NCI-H187 treated with DMSO at 0.1 percent for 48 hours (cell line): ENCODE results near the gene SLC66A2.

Experiments
- DNase-seq: peaks from one replicate; lab custom pipeline; 2025; lab: John Stamatoyannopoulos, UW

The SLC66A2 gene

GRCh38 chr18:79919089-79919488 is 32.4 kb downstream of the SLC66A2 start:
- no peak for DNase-seq

DNA sequence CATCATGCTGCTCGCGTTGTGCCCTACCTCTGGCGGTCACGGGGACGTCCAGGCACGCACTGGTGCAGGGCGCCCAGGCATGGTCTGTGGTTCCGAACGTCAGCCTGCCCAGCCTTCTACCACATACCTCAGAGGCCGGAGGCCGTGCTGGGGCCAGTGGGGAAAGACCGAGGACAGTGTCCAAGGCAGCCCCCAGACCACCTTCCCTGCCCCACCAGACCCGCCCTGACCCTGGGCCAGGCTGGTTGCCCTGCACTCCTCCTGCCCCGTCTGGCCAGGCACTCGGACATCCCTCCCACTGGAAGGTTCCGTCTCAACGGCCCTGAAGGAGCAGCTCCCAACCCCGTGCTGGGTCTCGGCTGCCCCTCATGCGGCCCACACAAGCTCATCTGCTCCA is 32.8 kb downstream of the SLC66A2 start:
- no peak for DNase-seq

- DNase-seq = no peak
Measured at GRCh38 chr18:79917853-79918614, 33.4 kb downstream of the SLC66A2 start.

- DNase-seq = no peak
Measured at GRCh38 chr18:79917169-79917852, 34.1 kb downstream of the SLC66A2 start.

DNA sequence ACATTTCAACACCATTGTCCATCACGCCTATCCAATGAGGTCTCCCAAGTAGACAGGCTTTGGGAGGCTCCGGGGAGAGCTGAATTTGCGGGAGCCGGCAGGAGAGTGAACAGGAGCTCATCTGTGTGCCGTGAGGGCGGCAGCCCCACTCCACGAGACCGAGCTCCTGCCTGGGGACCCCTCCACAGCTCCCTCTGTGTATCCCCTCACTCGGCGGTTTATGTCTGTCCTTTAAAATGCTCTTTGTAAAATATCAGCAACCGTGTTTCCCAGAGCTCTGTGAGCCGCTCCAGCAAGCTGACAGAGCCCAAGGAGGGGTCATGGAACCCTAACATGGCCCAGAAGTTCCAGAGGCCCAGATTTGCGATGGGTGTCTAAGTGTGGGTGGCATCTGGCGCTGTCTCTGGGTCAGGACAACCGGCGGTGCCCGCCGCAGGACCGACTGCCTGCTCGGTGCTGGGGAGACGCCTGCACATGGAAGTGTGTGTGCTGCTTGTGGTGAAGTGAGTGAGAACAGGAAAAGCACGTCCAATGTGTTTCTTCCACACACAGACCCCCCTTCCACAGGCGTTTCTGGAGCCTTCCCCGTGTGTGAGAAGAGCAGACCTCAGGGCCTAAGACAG is 34.8 kb downstream of the SLC66A2 start:
- DNase-seq = no peak

DNA sequence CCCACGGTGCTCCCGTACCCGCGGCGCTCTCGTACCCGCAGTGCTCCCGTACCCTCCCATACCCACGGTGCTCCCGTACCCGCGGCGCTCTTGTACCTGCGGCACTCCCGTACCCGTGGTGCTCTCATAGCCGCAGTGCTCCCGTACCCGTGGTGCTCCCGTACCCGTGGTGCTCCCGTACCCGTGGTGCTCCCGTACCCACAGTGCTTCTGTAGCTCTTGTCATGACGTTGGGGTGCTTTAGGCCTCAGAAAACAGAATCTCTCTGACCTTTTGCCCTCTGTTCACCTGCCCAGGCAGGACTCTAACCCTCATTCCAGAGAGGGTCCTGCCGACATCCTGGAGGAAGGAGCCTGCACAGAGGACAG is 35.3 kb downstream of the SLC66A2 start:
- no peak for DNase-seq

- DNase-seq = no peak
Measured at GRCh38 chr18:79915161-79916127, 36.0 kb downstream of the SLC66A2 start.

DNA sequence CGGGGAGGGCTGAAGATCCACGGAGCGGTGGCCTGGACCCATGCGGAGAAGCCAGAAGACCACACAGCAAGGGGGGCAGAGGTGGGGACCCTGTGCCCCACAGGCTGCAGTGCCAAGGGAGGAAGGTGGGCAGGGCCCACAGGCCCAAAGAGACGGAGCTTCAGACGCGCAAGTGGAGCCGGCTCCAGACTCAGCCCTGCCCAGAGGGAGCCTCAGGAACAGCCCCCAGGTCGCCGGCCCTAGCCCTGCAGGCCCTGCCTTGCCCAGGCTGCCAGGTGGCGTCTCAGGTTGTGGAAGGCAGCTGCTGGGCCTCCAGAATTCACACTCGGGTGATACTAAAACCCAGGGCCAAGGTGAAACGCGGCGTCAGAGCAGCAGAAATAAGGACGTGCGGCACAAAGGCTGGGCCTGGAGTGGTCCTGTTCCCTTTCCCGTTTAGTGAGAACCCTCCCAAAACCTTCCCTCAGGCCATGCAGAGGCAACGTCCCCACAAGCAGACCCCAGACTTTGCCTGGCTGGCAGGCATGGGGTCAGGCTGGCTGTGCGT is 36.8 kb downstream of the SLC66A2 start:
- no peak for DNase-seq

GRCh38 chr18:79912994-79913831 is 38.2 kb downstream of the SLC66A2 start:
- no peak for DNase-seq

- no peak for DNase-seq
Measured at GRCh38 chr18:79912409-79912991, 39.0 kb downstream of the SLC66A2 start.

DNA sequence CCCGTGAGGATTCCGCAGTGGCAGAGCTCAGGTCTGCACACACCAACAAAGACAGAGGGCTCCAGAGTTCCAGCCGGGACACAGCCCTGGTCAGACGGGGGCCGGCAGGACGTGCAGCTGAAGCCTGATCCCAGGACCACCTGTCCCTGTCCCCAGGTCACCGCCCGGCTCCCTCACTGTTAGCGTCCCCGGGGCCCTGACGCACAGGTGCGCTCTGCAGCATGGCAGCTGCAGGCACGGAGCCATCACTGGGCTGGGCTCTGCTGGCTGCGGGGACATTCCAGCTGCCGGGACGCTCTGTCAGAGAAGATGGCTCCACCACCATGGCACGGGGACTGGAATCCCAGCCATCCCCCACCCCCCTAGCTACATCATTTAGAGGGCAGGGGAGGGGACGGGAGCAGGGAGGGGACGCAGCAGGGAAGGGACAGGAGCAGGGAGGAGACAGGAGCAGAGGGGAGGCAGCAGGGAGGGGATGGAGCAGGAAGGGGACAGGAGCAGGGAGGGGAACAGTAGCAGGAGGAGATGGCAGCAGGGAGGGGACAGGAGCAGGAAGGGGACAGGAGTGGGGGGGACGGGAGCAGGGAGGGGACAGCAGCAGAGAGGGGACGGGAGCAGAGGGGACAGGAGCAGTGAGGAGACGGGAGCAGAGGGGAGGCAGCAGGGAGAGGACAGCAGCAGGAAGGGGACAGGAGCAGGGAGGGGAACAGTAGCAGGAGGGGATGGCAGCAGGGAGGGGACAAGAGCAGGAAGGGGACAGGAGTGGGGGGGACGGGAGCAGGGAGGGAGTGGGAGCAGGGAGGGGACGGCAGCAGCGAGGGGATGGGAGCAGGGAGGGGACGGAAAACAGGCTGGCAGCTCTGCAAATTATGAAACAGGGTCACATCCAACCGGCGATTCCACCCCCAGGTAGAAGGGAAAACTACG is 39.8 kb downstream of the SLC66A2 start:
- DNase-seq = no peak

GRCh38 chr18:79910563-79911343 is 40.7 kb downstream of the SLC66A2 start:
- DNase-seq = no peak

DNA sequence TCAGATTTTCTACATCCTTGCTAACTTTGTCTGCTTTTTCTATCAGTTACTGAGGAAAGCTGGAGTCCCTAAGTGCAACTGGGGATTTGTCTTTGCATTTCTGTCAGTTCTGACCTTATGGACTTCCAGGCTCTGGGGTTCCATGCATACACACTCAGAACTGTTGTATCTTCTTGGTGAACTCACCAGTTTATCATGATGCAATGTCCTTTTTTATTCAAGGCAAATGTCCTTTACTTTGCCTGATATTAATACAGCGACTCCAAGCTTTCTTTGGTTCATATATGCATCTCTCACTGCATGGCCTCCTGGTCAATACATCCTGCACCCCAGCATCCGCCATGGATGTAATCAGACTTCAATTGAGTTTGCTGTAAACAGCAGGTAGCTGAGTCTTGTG is 44.7 kb downstream of the SLC66A2 start:
- DNase-seq = no peak

- DNase-seq = no peak
Measured at GRCh38 chr18:79905993-79906392, 45.5 kb downstream of the SLC66A2 start.

DNA sequence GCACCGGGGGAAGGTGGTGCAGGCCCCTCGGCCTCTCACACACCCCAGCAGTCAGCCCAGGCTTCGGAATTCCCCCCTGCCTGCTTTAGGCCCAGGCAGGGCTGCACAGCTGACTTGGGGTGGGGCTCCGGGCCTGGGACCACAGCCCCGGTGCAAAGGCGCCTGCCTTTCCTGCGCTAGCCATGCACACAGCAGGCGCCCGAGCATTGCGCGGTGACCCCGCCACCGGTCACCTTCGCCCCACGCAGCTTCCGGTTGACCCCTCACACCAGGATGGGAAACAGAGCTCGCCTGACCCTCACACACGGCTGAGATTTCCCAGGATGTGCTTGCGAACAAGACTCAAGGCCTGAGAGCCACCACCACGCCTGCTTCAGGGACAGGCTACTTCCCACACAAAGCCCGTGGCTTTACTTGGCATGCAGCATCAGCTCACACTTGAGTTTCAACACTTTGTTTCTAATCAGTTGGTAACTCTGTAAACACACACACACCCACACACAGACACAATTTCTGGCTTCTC is 46.0 kb downstream of the SLC66A2 start:
- DNase-seq = no peak

- no peak for DNase-seq
Measured at GRCh38 chr18:79904357-79905147, 46.9 kb downstream of the SLC66A2 start.

DNA sequence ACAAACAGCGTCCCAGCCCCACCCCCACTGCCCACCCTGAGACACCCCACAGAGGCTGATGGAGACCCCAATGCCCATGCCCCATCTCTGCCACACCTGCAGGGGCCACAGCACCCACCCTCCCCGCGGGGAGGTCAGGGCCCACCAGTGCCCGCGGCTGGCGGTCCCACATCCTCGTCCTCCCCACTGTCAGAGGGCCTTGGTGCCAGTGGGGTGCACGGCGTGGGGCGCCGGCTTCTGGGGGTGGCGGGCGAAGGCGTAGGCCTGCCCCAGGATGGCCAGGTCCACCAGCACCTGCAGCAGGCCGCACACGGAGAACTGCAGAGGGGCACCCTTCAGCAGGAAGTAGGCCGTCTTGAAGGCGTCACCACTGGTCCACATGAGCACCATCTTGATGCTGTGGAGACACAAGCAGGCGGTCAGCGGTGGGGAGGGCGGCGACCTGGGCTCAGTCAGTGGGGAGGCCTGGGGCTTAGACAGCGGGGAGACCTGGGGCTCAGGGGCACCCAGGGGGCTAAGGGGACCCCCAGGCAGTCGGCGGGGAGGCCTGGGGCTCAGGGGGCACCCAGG is 47.6 kb downstream of the SLC66A2 start:
- no peak for DNase-seq
